Subcutaneous abdominal adipose tissue (tissue), 5 donors: ENCODE measurements around the gene PPIL6.

Source experiments
- H3K27ac ChIP-seq: one replicate; pipeline ENCODE4 v1.7.0; 2013; ENCODE audit warnings: low read depth, mild to moderate bottlenecking, inconsistent platforms, low read length, moderate library complexity
- H3K27me3 ChIP-seq, 5 donors: one replicate each; pipeline ENCODE4 v1.7.0; 2013; ENCODE audit warnings: low read length in 5 of 5, inconsistent platforms in 1 of 5; ENCODE audit not compliant: control insufficient read depth in 5 of 5, insufficient read depth in 4 of 5
- H3K36me3 ChIP-seq, 5 donors: one replicate each; pipeline ENCODE4 v1.7.0; 2013; ENCODE audit warnings: low read length in 5 of 5; ENCODE audit not compliant: control insufficient read depth in 5 of 5, insufficient read depth in 5 of 5
- H3K4me1 ChIP-seq, 5 donors: one replicate each; pipeline ENCODE4 v1.7.0; 2013; ENCODE audit warnings: low read length in 5 of 5, mild to moderate bottlenecking in 3 of 5, moderate library complexity in 1 of 5; ENCODE audit not compliant: control insufficient read depth in 5 of 5, insufficient read depth in 5 of 5
- H3K4me3 ChIP-seq, 5 donors: one replicate each; pipeline ENCODE4 v1.7.0; 2013; ENCODE audit warnings: low read length in 5 of 5, low read depth in 1 of 5
- H3K9ac ChIP-seq, 5 donors: one replicate each; pipeline ENCODE4 v1.7.0; 2013; ENCODE audit warnings: low read length in 5 of 5, mild to moderate bottlenecking in 4 of 5, moderate library complexity in 3 of 5
- H3K9me3 ChIP-seq, 5 donors: one replicate each; pipeline ENCODE4 v1.7.0; 2013; ENCODE audit warnings: low read length in 5 of 5; ENCODE audit not compliant: control insufficient read depth in 5 of 5
- donor health status: healthy.
- donor health status: healthy.
- donor health status: healthy.
- donor health status: healthy.
- donor health status: healthy.

PPIL6 gene

DNA sequence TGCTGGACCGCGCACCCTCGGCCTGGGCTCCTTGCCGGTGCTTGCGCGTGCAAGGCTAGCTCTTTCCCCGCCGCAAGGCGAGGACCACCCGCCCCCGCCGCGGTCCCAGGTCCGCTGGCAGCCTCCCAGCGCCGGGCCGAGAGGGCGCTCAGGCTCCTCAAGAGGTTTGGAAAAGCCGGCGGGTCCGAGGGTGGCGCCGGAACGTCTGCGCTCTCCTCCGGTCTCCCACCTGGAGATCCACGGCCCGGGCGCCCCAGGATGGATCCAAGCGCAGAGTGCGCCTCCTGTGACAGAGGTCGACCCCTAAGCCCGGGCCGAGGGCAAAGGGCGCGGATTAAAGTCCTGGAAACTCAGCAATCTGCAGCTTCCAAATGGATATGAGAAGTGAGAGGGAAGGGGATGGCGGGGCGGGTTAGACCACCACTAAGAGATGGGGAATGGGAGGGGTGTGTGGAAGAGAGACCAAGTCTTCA, 15.7 kb upstream of the PPIL6 start:
- Histone ChIP-seq H3K27me3 (peaks cover 0 to 2% (median 0%) of the 10 kb centered on the region in 5 donors), H3K36me3 (peaks cover 0 to 16% (median 2%) of the 10 kb centered on the region in 5 donors), H3K9me3 (no peaks in the 10 kb centered on the region), H3K27ac (peak overlapping the region; percentile 49), H3K9ac (peak overlapping the region in 4 of 5 donors; percentile 36 to 68 (median 54)), H3K4me3 (peak overlapping the region; percentile 63 to 92 (median 80)), H3K4me1 (peaks cover 2 to 42% (median 34%) of the 10 kb centered on the region in 5 donors)

DNA sequence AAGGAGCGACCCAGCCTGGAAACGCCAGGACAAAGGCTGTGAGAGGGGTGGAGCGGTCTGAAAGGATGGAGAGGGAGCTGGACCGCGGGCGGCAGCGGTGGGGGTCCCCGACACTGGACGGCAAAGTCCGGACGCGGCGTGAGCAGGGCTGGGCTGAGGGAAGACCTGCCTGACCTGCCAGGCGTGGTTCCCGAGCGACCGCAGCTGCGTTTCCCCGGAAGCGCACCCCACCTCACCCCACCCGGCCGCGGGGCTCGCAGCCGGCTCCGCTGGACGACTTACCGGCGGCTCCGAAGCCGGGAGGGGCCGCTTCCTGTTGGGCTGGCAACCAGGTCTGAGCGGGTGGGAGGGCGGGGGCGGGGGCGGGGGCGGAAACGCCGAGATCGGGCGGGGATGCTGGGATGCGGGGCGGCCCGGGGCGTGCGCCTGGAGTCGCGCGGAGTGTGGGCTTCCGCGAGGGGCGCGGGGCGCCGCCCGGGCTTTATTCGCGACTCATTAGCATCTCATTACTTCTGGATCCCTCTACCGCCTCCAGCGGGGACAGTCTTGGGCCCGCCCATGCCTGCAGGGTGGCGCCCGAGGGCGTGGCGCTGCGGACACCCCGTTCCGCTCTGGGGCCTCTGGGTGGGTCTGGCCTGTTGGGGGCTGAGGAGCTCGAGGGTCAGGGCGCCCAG, 15.1 kb upstream of the PPIL6 start, which contains the start of gene MICAL1:
Gene MICAL1 (minus strand): TSS at position 336 of the 674 bp plus-strand sequence. CDS start 1,576 bp downstream, outside the sequence.
- peak within 1 kb of the TSS in 4 of 5 donors; percentile 49 to 85 (median 76) for H3K9ac ChIP-seq
- H3K36me3 ChIP-seq: peaks cover 0 to 16% (median 2%) of the 10 kb centered on the region in 5 donors
- peak within 1 kb of the TSS; percentile 54 for H3K27ac ChIP-seq
- peaks cover 2 to 42% (median 34%) of the 10 kb centered on the region in 5 donors for H3K4me1 ChIP-seq
- H3K27me3 ChIP-seq: peaks cover 0 to 2% (median 0%) of the 10 kb centered on the region in 5 donors
- H3K4me3 ChIP-seq: peak within 1 kb of the TSS; percentile 63 to 92 (median 80)
- no peaks in the 10 kb centered on the region for H3K9me3 ChIP-seq

DNA sequence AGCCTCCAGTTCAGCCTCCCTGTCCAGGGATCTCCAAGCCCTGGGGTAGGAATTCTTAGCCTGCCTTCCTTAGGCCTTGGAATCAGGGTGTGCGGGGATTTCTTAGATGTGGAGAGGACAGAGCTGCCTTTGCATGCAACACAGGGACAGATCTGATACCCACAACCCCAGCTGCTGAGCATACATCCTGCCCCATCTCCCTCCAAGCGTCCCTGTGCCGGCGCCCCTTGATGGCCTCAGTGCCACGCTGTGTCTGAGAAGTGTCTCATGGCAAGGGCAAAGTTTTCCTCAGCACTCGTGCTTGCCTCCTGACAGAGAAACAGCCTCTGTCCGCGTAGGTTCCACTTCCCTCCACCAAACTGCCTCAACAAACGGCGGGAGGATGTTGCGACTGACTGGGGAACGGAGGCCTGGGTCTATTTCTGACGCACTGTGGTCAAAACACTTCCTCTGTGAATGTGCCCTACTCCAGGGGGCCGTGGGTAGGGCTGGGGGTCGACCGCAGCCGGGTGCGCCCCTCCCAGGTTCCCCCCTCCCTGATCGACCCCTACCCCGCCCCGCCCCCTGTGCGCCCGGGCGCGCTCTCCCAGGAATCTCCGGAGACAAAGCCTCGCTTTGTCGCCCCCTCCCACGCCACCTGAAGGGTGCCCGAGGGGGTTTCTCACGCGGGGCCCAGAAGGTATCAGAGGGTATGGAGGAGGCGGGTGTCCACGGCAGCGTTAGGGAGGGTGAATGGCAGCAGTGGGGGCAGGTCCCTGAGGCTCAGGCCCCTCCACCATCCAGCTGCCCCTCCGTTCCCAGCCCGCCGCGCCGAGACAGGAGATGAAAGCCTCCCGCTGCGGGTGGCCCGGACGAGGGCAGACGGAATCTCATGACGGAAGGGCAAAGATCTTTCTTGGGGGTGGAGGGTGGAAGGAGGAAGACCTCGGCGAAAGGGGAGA, 14.3 kb upstream of the PPIL6 start:
- Histone ChIP-seq H3K9ac (peak overlapping the region in 4 of 5 donors; percentile 49 to 85 (median 76)), H3K36me3 (peaks cover 0 to 16% (median 2%) of the 10 kb centered on the region in 5 donors), H3K27ac (peak overlapping the region; percentile 54), H3K27me3 (peaks cover 0 to 3% (median 0%) of the 10 kb centered on the region in 5 donors), H3K9me3 (no peaks in the 10 kb centered on the region), H3K4me1 (peaks cover 2 to 42% (median 34%) of the 10 kb centered on the region in 5 donors), H3K4me3 (peak overlapping the region; percentile 60 to 92 (median 80))

- Histone ChIP-seq H3K9me3 (no peaks in the 10 kb centered on the region), H3K4me3 (peak overlapping the region; percentile 23 to 92 (median 80)), H3K4me1 (peaks cover 2 to 42% (median 34%) of the 10 kb centered on the region in 5 donors), H3K9ac (no peak overlapping the region), H3K27me3 (peaks cover 0 to 6% (median 0%) of the 10 kb centered on the region in 5 donors), H3K36me3 (peaks cover 0 to 16% (median 2%) of the 10 kb centered on the region in 5 donors), H3K27ac (no peak overlapping the region)
These were observed 13.4 kb upstream of the PPIL6 start for GRCh38 chr6:109453594-109454495.

- Histone ChIP-seq H3K4me1 (peaks cover 2 to 42% (median 34%) of the 10 kb centered on the region in 5 donors), H3K4me3 (no peak overlapping the region), H3K9me3 (no peaks in the 10 kb centered on the region), H3K27ac (no peak overlapping the region), H3K9ac (no peak overlapping the region), H3K27me3 (peaks cover 0 to 6% (median 0%) of the 10 kb centered on the region in 5 donors), H3K36me3 (peaks cover 0 to 17% (median 2%) of the 10 kb centered on the region in 5 donors)
These were observed 12.7 kb upstream of the PPIL6 start for GRCh38 chr6:109453156-109453555.

- Histone ChIP-seq H3K4me3 (no peak overlapping the region), H3K36me3 (peaks cover 0 to 23% (median 2%) of the 10 kb centered on the region in 5 donors), H3K9me3 (no peaks in the 10 kb centered on the region), H3K27ac (no peak overlapping the region), H3K4me1 (peaks cover 2 to 40% (median 31%) of the 10 kb centered on the region in 5 donors), H3K27me3 (peaks cover 0 to 6% (median 0%) of the 10 kb centered on the region in 5 donors), H3K9ac (no peak overlapping the region)
These were observed 11.8 kb upstream of the PPIL6 start for GRCh38 chr6:109452181-109452580.

- Histone ChIP-seq H3K27me3 (peaks cover 0 to 6% (median 0%) of the 10 kb centered on the region in 5 donors), H3K4me3 (no peak overlapping the region), H3K27ac (no peak overlapping the region), H3K9me3 (no peaks in the 10 kb centered on the region), H3K9ac (no peak overlapping the region), H3K4me1 (peaks cover 2 to 32% (median 24%) of the 10 kb centered on the region in 5 donors), H3K36me3 (peaks cover 0 to 31% (median 7%) of the 10 kb centered on the region in 5 donors)
These were observed 10.9 kb upstream of the PPIL6 start for GRCh38 chr6:109451376-109451775.

DNA sequence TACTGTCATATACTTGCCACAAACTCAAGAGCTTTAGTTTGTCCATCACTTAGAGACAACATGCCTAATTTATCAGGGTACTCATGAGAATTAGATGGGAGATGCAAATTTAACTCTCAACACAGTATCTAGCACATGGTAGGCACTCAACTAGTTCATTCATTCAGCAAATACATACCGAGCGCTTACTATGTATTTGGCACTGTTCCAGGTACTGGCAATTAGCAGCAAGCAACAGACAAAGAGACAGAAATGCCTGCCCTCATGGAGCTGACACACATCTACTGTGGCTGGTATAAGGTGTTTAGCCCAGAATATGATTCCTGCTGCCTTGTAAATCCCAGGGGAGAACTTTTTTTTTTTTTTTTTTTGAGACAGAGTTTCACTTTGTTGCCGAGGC, 10.4 kb upstream of the PPIL6 start:
- H3K27me3 ChIP-seq: peaks cover 0 to 6% (median 0%) of the 10 kb centered on the region in 5 donors
- peaks cover 0 to 36% (median 13%) of the 10 kb centered on the region in 5 donors for H3K36me3 ChIP-seq
- H3K4me3 ChIP-seq: no peak overlapping the region
- peaks cover 2 to 26% (median 18%) of the 10 kb centered on the region in 5 donors for H3K4me1 ChIP-seq
- H3K9ac ChIP-seq: no peak overlapping the region
- H3K27ac ChIP-seq: no peak overlapping the region
- H3K9me3 ChIP-seq: no peaks in the 10 kb centered on the region
